GM12892 (cell line): Measurements from ENCODE around the gene JARID2.

ENCODE experiments used
- DNase-seq: peaks from one replicate; pipeline ENCODE4 v3.0.0; 2011; ENCODE audit not compliant: insufficient read length
- FAIRE-seq: peaks from 2 replicates; lab custom pipeline; 2011; peaks lifted over from hg19 to GRCh38; lab: Jason Lieb, UNC
- POLR2A ChIP-seq: IDR thresholded peaks from 2 replicates; pipeline ENCODE4 v1.6.1; 2011; ENCODE audit warnings: low read depth, low read length, control low read depth
- POLR2AphosphoS5 ChIP-seq: IDR thresholded peaks from 2 replicates; pipeline ENCODE4 v1.6.1; 2011; ENCODE audit warnings: low read depth, low read length, control low read depth
- TAF1 ChIP-seq: IDR thresholded peaks from 2 replicates; pipeline ENCODE4 v1.6.1; 2011; ENCODE audit warnings: low read depth, mild to moderate bottlenecking, control low read depth, low read length, borderline replicate concordance

Gene JARID2

GRCh38 chr6:15272562-15272961 lies 26.7 kb downstream of the JARID2 start:
- FAIRE-seq: no peak

GRCh38 chr6:15274692-15275387 lies 29.0 kb downstream of the JARID2 start:
- FAIRE-seq (no peak), DNase-seq (no peak)
- TF ChIP-seq POLR2AphosphoS5: no peak
- TF ChIP-seq POLR2A: no peak
- TF ChIP-seq TAF1: no peak

More at GRCh38 chr6:15272562-15272961, 26.7 kb downstream of the JARID2 start:
- no peak for DNase-seq
- no peak for TF ChIP-seq POLR2AphosphoS5
- no peak for TF ChIP-seq TAF1
- TF ChIP-seq POLR2A: no peak

GRCh38 chr6:15276036-15276985 lies 30.4 kb downstream of the JARID2 start:
- FAIRE-seq (no peak), DNase-seq (no peak)
- TF ChIP-seq TAF1 (no peak), POLR2AphosphoS5 (no peak), POLR2A (no peak)

DNA sequence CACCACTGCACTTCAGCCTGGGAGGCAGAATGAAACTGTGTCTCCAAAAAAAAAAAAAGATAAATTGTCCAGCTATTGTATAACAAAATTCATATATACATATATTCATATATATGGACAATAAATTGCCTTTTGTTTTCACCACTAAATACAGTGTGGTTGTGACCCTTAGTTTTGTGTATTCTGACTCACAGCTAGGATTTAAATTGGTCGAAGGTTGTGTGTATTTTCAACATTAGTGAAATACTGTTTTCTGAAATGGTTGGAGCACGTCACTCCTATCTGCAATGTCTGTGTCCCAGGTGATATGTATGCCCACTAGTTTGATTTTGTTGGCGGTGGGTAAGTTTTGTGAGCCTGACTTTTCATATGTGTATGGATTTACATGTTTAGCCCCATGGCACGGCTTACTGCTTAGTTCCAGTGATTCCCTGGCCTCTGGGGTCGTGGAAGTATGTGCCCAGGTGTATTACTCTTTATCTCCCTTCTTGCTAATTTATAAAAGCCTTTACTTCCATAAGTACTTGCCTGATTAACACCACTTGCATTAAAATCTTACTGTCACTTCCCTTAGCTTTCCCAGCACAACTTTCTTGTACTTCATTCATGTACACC lies 33.3 kb downstream of the JARID2 start:
- DNase-seq (no peak), FAIRE-seq (no peak)
- TF ChIP-seq POLR2AphosphoS5 (no peak), TAF1 (no peak), POLR2A (no peak)

DNA sequence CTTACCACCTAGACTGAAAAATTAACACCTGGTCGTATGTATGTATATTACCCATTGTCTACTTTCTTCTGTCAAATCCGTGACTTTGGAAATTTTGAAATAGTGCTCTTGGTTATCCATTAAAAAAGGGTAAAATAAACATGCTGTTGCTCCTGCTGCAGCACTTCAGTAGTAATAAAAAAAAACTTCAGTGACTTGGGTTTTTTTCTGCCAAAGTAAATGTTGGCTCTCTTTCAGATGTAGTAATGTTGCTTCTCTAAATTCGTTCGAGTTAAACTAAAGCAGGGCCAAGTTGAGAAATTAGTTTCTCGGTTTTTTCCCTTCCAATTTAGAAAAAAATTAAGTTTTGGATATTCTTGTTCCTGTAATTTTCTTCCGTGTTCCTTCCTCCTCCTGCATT lies 34.2 kb downstream of the JARID2 start:
- DNase-seq (no peak), FAIRE-seq (no peak)
- no peak for TF ChIP-seq POLR2AphosphoS5
- no peak for TF ChIP-seq TAF1
- no peak for TF ChIP-seq POLR2A

DNA sequence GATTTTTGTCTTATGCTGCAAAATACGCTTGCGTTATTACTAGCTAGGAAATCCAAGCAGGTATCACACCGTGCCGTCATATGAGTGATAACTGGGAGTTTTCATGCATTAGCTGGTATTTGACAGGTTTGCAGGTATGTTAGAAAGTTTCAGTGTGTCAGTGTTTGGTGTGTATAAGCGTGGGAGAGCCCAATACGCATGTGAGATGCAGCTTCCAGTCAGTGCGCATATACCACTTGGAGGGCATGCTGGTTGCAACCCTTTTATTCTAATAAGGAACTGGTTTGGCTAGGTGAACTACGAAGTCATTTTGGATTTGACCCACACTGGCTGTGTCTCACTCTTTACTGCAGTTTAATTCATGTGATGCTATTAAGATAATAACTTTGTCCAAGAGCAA lies 35.1 kb downstream of the JARID2 start:
- FAIRE-seq: no peak
- no peak for DNase-seq
- TF ChIP-seq TAF1: no peak
- TF ChIP-seq POLR2AphosphoS5: no peak
- TF ChIP-seq POLR2A: no peak

DNA sequence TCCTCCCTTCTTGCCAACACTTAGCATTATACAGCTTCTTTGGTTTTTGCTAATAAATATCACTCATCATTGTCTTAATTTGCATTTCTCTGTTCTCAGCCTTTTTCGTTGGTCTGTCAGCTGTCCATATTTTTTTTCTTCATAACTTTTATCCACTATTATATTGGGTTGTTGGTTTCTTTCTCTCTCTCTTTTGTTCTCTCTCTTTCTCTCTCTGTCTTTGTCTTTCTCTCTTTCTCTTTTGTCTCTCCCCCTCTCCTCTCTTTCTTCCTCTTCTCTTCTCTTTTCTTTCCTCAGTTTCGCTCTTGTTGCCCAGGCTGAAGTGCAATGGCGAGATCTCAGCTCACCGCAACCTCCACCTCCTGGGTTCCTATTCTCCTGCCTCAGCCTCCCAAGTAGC lies 36.5 kb downstream of the JARID2 start:
- FAIRE-seq: no peak
- TF ChIP-seq POLR2AphosphoS5 (no peak), POLR2A (no peak), TAF1 (no peak)
- DNase-seq: no peak

- TF ChIP-seq POLR2A: no peak
- TF ChIP-seq TAF1: no peak
- no peak for TF ChIP-seq POLR2AphosphoS5
- DNase-seq (no peak), FAIRE-seq (no peak)
Observed at GRCh38 chr6:15283986-15284361, 38.1 kb downstream of the JARID2 start.

GRCh38 chr6:15284743-15285142 lies 38.9 kb downstream of the JARID2 start:
- TF ChIP-seq POLR2A (no peak), POLR2AphosphoS5 (no peak), TAF1 (no peak)
- FAIRE-seq: no peak
- no peak for DNase-seq

DNA sequence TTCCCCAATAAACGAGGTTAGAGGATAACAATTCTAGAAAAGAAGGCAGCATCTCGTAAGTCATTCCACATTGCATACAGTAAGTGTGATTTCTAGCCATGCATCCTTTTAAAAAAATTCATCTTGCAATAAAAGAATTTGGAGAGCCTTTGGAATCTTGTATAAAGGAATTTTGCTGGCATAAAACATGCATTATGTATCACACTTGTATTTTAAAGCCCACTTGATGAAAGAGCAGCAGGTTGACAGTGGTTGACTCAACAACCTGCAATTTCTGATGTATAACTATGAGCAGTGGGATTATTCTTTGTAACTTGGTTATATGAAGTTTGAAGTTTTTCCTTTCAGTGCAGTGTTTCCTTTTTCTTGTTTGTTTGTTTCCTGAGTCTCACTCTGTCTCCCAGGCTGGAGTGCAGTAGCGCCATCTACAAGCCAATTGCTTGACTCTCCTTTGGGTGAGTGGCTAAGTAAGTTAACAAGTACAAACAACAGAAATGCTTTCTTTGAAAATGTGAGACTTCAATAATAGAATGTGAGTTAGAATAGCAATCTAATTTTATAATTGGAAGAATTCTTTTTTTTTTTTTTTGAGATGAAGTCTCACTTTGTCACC lies 39.9 kb downstream of the JARID2 start:
- TF ChIP-seq POLR2AphosphoS5: no peak
- no peak for TF ChIP-seq TAF1
- TF ChIP-seq POLR2A: no peak
- DNase-seq (no peak), FAIRE-seq (no peak)
